GM18519 (cell line): ENCODE data around the gene QPRT.
"Not testable (repeated sequence)": the region's sequence is repeated elsewhere in the genome, so short reads cannot be mapped to it uniquely, and the experiment has no call there.

Source experiments
- ATAC-seq: cut with Tn5 transposase; IDR thresholded peaks from one replicate; pipeline ENCODE4 v1.9.1; 2021; ENCODE audit warnings: mild to moderate bottlenecking, moderate library complexity; ENCODE audit not compliant: unreplicated experiment, low FRiP score

Gene QPRT

DNA sequence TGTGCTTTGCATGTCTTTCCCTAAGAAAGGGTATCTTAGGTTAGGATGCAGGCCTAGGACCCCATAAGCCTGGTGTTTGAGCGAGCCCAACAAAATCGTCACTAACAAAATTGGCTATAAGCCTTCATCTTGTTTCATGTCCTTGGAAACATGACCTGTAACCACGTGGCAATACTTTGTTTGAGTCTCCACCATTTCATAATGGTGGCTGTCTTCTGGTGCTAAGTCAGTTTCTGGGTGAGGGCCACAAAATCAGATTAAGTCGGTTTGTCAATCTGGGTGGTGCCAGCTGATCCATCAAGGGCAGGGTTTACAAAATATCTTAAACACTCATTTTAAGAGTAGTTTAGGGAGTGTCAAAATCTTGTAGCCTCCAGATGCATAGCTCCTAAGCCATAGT lies 33.8 kb downstream of the QPRT start:
- no peak for ATAC-seq

DNA sequence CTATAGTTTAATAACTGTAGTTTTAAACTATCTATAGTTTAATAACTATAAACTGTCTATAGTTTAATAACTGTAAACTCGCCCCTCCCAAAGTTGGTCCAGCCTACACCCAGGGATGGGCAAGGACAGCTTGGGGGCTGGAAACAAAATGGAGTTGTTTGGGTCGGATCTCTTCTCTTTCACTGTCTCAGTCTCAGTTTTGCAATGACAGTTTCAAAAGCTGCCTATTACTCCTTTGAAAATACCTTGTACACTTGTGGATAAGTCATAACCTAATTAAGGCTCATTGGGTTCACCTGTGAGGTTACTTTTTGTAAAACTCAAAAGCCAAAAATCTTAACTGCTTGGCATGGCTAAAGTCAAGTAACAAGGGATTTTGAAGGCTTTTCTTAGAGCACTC lies 35.4 kb downstream of the QPRT start:
- ATAC-seq, result no peak

DNA sequence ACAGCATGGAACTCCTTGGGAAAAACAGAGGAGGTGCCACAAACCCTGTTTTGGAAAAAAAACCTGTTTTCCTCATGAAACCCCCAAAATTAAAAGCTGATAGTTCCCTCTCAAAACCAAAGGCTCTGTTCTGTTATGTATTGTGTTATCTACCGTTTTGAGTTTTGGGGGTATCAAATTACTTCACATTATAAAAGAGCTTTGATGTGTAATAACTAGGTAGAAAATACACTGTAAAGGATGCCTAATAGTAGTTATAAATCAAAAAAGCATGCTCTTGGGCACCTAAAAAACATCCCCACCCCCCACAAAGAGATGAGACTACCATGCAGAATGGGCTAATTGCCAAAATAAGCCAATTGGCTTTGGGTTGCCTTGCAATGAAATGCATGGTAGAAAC lies 36.0 kb downstream of the QPRT start:
- ATAC-seq, result no peak

DNA sequence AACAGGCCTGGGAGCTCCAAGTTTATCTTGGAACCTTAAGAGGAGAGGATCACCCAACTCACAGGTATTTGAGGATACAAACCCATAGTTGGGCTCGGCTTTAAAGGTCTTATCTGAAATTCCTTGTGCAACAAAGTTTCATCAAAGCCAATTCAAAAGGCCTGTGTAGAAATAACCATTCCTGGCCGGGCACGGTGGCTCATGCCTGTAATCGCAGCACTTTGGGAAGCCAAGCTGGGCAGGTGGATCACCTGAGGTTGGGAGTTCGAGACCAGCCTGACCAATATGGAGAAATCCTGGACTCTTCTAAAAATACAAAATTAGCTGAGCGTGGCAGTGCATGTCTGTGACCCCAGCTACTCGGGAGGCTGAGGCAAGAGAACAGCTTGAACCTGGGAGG lies 38.1 kb downstream of the QPRT start:
- no peak for ATAC-seq

DNA sequence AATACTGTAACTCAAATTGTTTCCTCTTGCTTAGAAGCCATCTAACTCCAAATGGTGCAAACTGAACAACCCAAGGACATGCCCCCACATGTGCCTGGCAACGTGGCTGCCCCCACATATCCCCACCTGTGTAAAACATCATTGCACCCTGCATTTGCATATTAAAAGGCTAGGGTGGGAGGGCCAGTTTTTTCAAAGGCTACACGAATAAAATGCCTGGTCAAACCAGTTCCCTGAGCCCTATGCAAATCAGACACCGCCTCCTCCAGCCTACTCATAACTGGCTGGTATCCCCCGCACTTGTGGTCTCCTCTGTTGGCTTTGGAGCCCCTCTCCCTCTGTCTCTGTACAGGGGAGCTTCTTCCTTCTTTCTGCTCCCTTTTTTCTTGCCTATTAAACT lies 40.1 kb downstream of the QPRT start:
- no peak for ATAC-seq

DNA sequence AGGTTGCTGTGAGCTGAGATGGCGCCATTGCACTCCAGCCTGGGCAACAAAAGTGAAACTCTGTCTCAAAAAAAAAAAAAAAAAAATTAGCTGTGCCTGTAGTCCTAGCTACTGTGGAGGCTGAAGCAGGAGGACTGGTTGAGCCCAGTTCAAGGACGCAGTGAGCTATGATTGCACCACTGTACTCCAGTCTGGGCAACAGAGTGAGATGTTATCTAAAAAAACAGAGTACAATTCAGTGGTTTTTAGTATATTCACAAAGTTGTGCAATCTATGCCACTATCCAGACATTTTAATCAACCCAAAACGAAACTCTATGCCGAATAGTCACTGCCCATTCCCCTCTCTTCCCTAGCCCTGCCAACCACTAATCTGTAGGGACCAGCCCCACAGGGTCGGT lies 41.7 kb downstream of the QPRT start:
- no peak for ATAC-seq

DNA sequence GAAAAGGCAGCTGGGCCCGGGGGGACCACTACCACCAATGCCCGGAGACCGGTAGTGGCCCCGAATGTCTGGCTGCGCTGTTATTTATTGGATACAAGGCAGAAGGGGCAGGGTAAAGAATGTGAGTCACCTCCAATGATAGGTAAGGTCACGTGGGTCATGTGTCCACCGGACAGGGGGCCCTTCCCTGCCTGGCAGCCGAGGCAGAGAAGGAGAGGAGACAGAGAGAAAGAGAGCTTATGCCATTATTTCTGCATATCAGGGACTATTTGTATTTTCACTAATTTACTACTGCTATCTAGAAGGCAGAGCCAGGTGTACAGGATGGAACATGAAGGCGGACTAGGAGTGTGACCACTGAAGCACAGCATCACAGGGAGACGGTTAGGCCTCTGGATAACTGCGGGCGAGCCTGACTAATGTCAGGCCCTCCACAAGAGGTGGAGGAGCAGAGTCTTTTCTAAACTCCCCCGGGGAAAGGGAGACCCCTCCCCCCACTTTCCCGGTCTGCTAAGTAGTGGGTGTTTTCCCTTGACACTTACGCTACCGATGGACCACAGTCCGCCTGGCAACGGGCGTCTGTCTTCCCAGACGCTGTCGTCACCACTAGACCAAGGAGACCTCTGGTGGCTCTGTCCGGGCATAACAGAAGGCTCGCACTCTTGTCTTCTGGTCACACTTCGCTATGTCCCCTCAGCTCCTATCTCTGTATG lies 42.3 kb downstream of the QPRT start:
- ATAC-seq, result not testable (repeated sequence)

DNA sequence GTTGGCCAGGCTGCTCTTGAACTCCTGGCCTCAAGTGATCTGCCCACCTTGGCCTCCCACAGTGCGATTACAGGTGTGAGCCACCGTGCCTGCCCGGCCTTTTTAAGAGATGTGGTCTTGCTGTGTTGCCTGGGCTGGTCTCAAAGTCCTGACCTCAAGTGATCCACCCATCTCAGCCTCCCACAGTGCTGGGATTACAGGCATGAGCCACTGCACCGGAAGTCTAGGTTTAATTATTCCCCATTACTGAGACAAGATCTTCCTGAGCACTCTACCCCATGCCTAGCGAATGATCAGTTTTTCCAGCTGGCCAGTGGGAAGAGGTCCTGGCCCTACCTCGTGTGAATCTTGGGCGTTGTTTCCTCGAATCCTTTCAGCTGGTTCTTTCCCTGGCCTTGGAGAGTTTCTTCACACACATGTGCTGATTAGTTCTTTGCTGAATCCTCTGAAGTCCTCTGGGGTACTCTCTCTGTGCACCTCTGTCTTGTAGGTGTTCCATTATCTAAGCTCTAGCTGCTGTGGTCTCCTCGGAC lies 47.9 kb downstream of the QPRT start:
- no peak for ATAC-seq

DNA sequence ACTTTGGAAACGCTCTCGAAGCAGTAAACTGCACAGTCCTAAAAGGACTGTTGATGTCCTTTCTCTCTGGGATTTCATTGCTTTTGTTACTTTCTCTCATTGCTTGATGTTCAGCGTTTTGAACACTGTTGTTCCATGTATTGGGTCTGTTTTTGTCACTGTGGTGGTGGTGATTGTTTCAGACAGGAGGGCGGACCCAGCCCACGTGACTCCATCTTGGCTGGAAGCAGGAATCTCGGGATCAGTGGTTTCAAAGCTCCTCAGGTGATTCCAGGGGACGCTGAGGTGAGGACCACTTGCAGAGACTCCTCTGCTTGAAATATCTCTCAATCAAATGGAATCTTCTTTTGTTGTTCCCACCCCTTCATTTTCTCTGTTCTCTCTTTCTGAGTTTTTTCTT lies 48.5 kb downstream of the QPRT start:
- ATAC-seq, result no peak

DNA sequence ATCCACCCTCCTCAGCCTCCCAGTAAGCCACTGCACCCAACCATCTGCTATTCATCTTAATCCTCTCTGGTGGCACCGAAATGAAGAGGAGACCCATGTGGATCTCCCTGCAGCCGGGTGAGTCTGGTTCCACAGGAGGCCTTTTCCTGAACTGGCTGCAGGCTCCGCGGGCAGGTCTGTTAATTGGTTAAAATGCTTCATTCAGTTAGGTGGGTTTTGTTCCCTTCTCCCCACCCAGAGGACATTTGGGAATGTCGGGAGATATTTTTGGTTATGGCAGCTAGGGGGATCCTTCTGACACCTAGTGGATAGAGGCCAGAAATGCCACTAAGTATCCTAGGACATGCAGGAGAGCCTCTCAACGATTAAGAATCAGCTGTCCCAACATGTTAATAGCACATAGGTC lies 50.1 kb downstream of the QPRT start:
- no peak for ATAC-seq

DNA sequence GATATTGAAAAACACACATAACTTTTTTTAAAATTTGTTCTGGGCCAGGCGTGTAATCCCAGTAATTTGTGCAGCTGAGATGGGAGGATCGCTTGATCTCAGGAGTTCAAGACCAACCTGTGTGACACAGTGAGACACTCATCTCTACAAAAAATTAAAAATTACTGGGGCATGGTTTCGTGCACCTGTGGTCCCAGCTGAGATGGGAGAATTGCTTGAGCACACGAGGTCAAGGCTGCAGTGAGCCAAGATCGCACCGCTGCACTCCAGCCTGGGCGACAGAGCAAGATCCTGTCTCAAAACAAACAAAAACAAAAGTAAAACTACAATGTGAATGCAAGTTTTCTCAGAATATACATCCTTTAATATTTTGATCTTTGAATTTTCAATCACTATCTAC lies 51.7 kb downstream of the QPRT start:
- ATAC-seq, result no peak

DNA sequence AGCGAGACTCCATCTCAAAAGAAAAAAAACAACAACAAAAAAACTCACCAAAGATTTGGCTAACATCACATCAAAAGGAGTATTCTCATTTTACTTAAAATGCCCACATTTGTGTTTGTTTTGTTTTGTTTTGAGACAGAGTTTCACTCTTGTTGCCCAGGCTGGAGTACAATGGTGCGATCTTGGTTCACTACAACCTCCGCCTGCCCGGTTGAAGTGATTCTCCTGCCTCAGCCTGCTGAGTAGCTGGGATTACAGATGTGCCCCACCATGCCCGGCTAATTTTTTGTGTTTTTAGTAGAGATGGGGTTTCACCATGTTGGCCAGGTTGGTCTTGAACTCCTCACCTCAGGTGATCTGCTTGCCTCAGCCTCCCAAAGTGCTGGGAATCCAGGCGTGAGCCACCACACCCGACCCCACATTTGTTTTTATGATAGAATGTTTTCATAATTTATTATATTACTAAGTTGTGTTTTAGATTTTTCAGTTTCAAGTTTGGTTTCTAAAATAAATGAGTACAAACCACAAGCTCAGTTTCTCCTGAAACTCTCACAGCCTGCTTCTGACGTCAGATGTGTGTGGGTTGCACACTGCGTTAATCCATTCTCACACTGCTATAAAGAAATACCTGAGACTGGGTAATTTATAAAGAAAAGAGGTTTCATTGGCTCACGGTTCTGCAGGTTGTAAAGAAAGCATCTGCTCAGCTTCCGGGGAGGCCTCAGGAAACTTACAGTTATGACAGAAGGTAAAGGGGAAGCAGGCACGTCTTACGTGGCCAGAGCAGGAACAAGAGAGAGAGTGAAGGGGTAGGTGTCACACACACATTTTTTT lies 53.0 kb downstream of the QPRT start:
- not testable (repeated sequence) for ATAC-seq

DNA sequence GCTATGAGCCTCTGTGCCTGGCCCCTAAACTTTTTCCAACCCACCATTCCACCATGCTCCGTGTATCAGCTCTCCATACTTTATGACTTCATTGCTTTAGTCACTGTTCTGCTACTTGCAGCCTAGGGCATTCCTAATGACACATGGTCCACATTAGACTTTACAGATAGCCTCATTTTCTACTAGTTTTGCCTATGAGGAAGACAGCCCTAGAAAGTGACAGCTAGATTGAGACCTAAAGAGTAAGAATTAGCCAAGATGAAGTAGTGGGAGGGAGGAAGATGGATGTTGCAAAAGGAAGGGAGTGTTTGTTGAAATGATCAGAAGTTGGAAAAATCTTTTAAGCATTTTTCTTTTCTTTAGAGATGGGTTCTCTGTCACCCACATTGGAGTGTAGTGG lies 55.8 kb downstream of the QPRT start:
- ATAC-seq, result no peak

DNA sequence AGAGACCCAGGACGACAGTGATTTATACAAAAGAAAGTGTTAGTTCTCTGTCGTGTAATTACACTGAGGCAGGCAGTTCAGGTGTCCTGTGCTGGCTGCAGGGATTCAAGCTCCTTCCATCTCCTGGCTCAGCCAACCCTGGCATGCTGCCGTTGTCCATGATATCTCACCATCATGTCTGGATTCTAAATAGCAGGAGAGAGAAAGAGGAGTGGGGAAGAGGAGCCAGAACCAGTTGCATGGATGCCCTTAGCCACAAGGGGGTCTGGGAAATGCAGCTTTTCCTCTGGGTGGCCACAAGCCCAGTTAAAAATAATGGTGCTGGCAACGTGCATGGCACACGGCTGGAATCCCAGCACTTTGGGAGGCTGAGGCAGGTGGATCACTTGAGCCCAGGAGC lies 57.1 kb downstream of the QPRT start:
- no peak for ATAC-seq

DNA sequence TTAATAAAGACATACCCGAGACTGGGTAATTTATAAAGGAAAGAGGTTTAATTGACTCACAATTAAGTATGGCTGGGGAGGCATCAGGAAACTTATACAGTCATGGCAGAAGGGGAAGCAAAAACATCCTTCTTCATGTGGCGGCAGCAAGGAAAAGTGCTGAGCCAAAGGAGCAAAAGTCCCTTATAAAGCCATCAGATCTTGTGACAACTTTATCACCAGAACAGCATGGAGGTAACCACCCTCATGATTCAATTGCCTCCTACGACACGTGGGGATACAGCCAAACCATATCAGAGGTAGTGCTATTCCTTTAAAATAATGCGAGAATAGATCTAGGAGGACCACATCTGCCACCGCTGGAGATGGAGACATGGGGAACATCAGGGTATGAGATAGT lies 57.8 kb downstream of the QPRT start:
- no peak for ATAC-seq

DNA sequence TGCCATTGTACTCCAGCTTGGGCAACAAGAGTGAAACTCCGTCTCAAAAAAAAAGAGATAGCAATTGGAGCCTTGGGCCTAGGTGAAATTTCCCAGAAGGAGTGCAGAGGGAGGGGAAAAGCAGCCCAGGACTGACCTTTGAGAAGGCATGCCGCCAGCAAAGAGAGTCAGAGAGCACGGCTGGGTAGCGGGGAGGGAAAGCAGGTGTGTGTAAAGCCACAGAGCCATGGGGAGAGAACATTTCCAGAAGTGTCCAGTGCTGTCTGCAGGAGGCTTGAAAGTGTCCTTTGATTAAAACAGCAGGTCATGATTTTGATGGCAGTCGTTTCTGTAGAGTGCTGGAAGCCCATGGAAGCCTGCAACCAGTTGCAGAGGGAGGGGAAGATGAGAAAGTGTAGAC lies 58.7 kb downstream of the QPRT start:
- ATAC-seq, result no peak

DNA sequence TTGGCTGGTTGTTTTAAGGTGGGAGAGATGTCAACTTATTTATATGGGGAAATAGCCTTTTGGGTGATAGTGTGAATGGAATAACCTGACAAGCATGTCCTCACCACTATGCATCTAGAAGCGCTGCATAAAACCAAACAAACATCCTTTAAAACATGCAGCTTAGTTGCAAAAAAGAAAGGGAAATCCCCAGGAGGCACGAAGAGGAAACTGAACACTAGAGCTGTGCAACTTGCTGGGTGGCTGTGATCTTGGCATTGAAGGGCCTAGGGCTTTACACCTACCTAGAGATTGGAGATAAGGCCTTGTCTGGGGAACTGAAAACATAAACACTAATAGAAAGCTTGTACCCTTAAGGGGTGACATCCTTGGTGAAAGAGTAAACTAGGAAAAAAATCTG lies 59.5 kb downstream of the QPRT start:
- ATAC-seq, result no peak

DNA sequence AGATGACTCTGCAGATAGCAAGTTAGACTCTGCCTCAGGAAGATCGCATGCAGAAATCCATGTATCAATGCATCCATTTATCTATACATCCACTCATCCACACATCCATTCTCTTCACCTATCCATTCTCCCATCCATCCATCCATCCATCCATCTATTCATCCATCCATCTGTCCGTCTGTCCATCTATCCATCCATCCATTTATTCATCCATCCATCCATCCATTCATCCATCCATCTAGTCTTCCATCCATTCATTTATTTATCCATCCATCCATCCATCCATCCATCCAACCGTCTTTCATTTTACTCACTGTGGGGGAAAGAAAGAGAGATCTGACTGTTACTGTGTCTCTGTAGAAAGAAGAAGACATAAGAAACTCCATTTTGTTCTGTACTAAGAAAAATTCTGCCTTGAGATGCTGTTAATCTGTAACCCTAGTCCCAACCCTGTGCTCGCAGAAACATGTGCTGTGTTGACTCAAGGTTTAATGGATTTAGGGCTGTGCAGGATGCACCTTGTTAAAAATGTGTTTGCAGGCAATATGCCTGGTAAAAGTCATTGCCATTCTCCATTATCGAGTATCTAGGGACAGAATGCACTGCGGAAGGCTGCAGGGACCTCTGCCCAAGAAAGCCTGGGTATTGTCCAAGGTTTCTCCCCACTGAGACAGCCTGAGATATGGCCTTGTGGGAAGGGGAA lies 61.1 kb downstream of the QPRT start:
- ATAC-seq, result not testable (repeated sequence)

DNA sequence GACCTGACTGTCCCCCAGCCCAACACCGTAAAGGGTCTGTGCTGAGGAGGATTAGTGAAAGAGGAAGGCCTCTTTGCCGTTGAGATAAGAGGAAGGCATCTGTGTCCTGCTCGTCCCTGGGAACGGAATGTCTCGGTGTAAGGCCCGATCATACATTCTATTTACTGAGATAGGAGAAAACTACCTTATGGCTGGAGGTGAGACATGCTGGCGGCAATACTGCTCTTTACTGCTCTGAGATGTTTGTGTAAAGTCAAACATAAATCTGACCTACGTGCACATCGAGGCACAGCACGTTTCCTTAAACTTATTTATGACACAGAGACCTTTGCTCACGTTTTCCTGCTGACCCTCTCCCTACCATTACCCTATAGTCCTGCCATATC lies 61.6 kb downstream of the QPRT start:
- not testable (repeated sequence) for ATAC-seq

DNA sequence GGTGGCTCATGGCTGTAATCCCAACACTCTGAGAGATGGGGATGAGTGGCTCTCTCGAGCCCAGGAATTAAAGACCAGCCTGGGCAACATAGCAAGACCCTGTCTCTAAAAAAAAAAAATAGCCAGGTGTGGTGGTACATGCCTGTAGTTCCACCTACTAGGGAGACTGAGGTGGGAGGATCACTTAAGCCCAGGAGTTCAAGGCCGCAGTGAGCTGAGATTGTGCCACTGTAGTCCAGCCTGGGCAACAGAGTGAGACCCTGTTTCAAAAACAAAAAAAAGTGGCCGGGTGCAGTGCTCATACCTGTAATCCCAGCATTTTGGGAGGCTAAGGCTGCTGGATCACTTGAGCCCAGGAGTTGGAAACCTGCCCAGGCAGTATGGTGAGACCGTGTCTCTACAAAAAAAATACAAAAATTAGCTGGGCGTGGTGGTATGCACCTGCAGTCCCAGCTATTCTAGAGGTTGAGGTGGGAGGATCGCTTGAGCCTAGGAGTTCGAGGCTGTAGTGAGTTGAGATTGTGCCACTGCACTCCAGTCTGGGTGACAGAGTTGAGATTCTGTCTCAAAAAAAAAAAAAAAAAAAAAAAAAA lies 63.8 kb downstream of the QPRT start:
- ATAC-seq, result no peak

DNA sequence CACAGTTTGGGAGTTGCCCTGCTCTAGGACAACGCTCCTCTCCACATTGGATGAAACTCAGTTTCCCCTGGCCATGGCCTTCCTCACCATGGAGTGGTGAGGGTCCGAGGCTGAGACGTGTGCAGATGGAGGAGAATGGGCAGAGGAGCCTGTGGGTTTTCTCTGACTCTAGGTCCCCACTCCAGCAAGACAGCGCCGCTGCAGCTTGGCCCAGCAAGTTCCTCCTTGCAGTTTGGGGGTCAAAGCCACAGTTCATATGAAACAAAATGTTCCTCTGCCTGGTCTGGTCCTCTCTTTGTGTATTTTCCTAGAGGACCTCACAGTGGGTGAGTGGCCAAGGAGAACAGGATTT lies 64.5 kb downstream of the QPRT start:
- ATAC-seq, result no peak
